ENCODE results near the gene ZHX3. TPM values are rescaled to one million over a fixed set of nuclear protein-coding genes. Genes with fewer than 3 reads are reported as not detected.

ZHX3 gene
- polyA plus RNA-seq, 3 donors, result 0.58 to 3.2 (median 1.1) TPM

- DNase-seq, result no peak
- peaks cover 32 to 65% (median 39%) of the 10 kb centered on the region in 3 donors for H3K27me3 Mint-ChIP-seq (ENCODE audit: low read depth in 3 of 3)
- no peaks in the 10 kb centered on the region for H3K9me3 Mint-ChIP-seq
- H3K36me3 Mint-ChIP-seq, result peaks cover 4 to 10% of the 10 kb centered on the region in 2 donors
- intact Hi-C loops (cut with micrococcal nuclease), result no loop called here
- no peaks in the 10 kb centered on the region for H3K4me1 ChIP-seq (ENCODE audit: control insufficient read depth in 1 of 2, insufficient read depth in 2 of 2, low read length in 2 of 2)
- H3K4me3 ChIP-seq (replicated peaks in 1 of 3; ENCODE audit: low read depth in 2 of 3, low read length in 3 of 3), result no peak overlapping the region
- peak overlapping the region in 1 of 2 donors; percentile 16 for H3K4me3 Mint-ChIP-seq
- H3K9ac ChIP-seq (ENCODE audit: insufficient read depth, low read length, poor library complexity, severe bottlenecking), result no peak overlapping the region
- H3K9me3 ChIP-seq (replicated peaks in 1 of 2; ENCODE audit: control insufficient read depth in 1 of 2, insufficient read depth in 1 of 2, low read length in 2 of 2), result no peaks in the 10 kb centered on the region
- peaks cover 11% of the 10 kb centered on the region for H3K4me1 Mint-ChIP-seq
- H2AFZ ChIP-seq (ENCODE audit: insufficient read depth, low read depth, low read length, poor library complexity, severe bottlenecking), result no peak overlapping the region
- H3K36me3 ChIP-seq (replicated peaks in 1 of 2; ENCODE audit: control insufficient read depth in 1 of 2, insufficient read depth in 2 of 2, low read length in 2 of 2), result no peaks in the 10 kb centered on the region
- H3K27ac Mint-ChIP-seq, result no peak overlapping the region
- no peak overlapping the region for H3K27ac ChIP-seq (ENCODE audit: low read depth in 1 of 2, low read length in 2 of 2)
- TF ChIP-seq, protein P1, sequence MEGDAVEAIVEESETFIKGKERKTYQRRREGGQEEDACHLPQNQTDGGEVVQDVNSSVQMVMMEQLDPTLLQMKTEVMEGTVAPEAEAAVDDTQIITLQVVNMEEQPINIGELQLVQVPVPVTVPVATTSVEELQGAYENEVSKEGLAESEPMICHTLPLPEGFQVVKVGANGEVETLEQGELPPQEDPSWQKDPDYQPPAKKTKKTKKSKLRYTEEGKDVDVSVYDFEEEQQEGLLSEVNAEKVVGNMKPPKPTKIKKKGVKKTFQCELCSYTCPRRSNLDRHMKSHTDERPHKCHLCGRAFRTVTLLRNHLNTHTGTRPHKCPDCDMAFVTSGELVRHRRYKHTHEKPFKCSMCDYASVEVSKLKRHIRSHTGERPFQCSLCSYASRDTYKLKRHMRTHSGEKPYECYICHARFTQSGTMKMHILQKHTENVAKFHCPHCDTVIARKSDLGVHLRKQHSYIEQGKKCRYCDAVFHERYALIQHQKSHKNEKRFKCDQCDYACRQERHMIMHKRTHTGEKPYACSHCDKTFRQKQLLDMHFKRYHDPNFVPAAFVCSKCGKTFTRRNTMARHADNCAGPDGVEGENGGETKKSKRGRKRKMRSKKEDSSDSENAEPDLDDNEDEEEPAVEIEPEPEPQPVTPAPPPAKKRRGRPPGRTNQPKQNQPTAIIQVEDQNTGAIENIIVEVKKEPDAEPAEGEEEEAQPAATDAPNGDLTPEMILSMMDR (IDR thresholded peaks at IDR 0.05), result no peak
- no peak overlapping the region for H3K4me2 ChIP-seq (replicated peaks; ENCODE audit: extremely low read depth, low read length, poor library complexity, severe bottlenecking)
- WGBS (ENCODE audit: insufficient coverage), result 94% methylated on average over 10 of the region's 10 CpGs
- H4K20me1 ChIP-seq (ENCODE audit: insufficient read depth, low read length), result no peaks in the 10 kb centered on the region
- H3K79me2 ChIP-seq (ENCODE audit: insufficient read depth, low read length), result no peaks in the 10 kb centered on the region
- H3K27me3 ChIP-seq (ENCODE audit: control insufficient read depth in 2 of 2, insufficient read depth in 2 of 2, low read length in 2 of 2), result peaks cover 2 to 12% of the 10 kb centered on the region in 2 donors
Observed at GRCh38 chr20:41159547-41159946, 158.0 kb downstream of the ZHX3 start.

DNA sequence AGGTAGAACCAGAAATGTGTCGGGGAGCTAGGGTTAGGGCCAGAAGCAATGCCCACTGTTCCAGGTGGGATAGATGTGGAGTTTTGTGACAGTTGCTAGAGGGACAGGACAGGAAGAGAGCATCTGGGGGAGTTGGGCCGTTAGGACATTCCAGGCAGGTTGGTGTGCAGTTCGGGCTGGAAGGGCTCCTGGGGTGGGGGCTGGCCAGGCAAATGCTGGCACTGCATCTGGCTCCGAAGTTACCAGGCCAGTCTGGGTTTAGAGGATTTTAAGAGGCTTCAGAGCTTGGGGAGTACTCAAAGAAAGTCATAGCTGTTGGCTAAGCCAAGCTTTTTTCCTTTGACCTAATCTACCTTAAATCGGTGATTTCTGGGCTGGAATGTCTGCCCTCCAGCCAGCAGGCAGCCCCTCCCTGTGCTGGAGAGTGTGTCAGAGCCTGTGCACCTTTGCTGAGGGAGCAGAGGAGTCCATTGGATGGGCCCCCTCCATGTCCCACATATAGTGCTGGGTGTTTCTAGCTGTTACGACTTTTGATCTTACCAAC, 159.4 kb downstream of the ZHX3 start:
- peak overlapping the region in 1 of 7 donors; percentile 57 for H3K27ac Mint-ChIP-seq
- Histone ChIP-seq H3K27ac (ENCODE audit: low read depth in 1 of 2, low read length in 2 of 2) (no peak overlapping the region), H3K9ac (ENCODE audit: insufficient read depth, low read length, poor library complexity, severe bottlenecking) (no peak overlapping the region), H3K79me2 (ENCODE audit: insufficient read depth, low read length) (no peaks in the 10 kb centered on the region), H3K4me2 (replicated peaks; ENCODE audit: extremely low read depth, low read length, poor library complexity, severe bottlenecking) (no peak overlapping the region), H3K9me3 (replicated peaks in 1 of 2; ENCODE audit: control insufficient read depth in 1 of 2, insufficient read depth in 1 of 2, low read length in 2 of 2) (no peaks in the 10 kb centered on the region), H4K20me1 (ENCODE audit: insufficient read depth, low read length) (no peaks in the 10 kb centered on the region), H2AFZ (ENCODE audit: insufficient read depth, low read depth, low read length, poor library complexity, severe bottlenecking) (no peak overlapping the region), H3K4me1 (ENCODE audit: control insufficient read depth in 1 of 2, insufficient read depth in 2 of 2, low read length in 2 of 2) (no peaks in the 10 kb centered on the region), H3K4me3 (replicated peaks in 1 of 3; ENCODE audit: low read depth in 2 of 3, low read length in 3 of 3) (no peak overlapping the region), H3K27me3 (ENCODE audit: control insufficient read depth in 2 of 2, insufficient read depth in 2 of 2, low read length in 2 of 2) (peaks cover 2 to 12% of the 10 kb centered on the region in 2 donors), H3K36me3 (replicated peaks in 1 of 2; ENCODE audit: control insufficient read depth in 1 of 2, insufficient read depth in 2 of 2, low read length in 2 of 2) (no peaks in the 10 kb centered on the region)
- intact Hi-C loops (cut with micrococcal nuclease), result no loop called here
- H3K27me3 Mint-ChIP-seq (ENCODE audit: low read depth in 3 of 3), result peaks cover 32 to 60% (median 34%) of the 10 kb centered on the region in 3 donors
- peaks cover 2 to 4% of the 10 kb centered on the region in 2 donors for H3K36me3 Mint-ChIP-seq
- peaks cover 11% of the 10 kb centered on the region for H3K4me1 Mint-ChIP-seq
- H3K9me3 Mint-ChIP-seq, result no peaks in the 10 kb centered on the region
- no peak for DNase-seq
- no peak overlapping the region for H3K4me3 Mint-ChIP-seq
- TF ChIP-seq, protein P1 (IDR thresholded peaks at IDR 0.05), result no peak
- 95% methylated on average over 4 of the region's 6 CpGs for WGBS (ENCODE audit: insufficient coverage)

Data from CD14-positive monocyte (primary cell).